Fibroblast of skin of right quadriceps (primary cell): Measurements from ENCODE around the gene WNT10A.
"Not testable (repeated sequence)": the region's sequence is repeated elsewhere in the genome, so short reads cannot be mapped to it uniquely, and the experiment has no call there.

Experiments
- DNase-seq: peaks from one replicate; pipeline ENCODE4 v3.0.0-alpha.2; 2013

Gene WNT10A

GRCh38 chr2:218880102-218880858 lies at the start of gene WNT10A:
Gene WNT10A, plus strand, starts transcription at chr2:218880852. Its CDS starts 144 bp downstream, at chr2:218880996.
- no peak for DNase-seq

GRCh38 chr2:218831378-218831990 lies 49.2 kb upstream of the WNT10A start, which contains the start of gene PRKAG3:
Gene PRKAG3, minus strand, starts transcription at chr2:218831803.
- no peak for DNase-seq

GRCh38 chr2:218832081-218832480 lies 48.6 kb upstream of the WNT10A start:
- no peak for DNase-seq

- DNase-seq, result no peak
Measured at GRCh38 chr2:218832520-218832919, 48.1 kb upstream of the WNT10A start.

GRCh38 chr2:218833023-218833609 lies 47.5 kb upstream of the WNT10A start:
- DNase-seq, result no peak

- DNase-seq, result no peak
Measured at GRCh38 chr2:218834685-218835084, 46.0 kb upstream of the WNT10A start.

GRCh38 chr2:218837495-218837894 lies 43.2 kb upstream of the WNT10A start:
- DNase-seq, result no peak

GRCh38 chr2:218839430-218839829 lies 41.2 kb upstream of the WNT10A start:
- DNase-seq, result peak; percentile 58

- DNase-seq, result no peak
Measured at GRCh38 chr2:218839888-218840287, 40.8 kb upstream of the WNT10A start.

- DNase-seq, result not testable (repeated sequence)
Measured at GRCh38 chr2:218844334-218844733, 36.3 kb upstream of the WNT10A start.

GRCh38 chr2:218846963-218847362 lies 33.7 kb upstream of the WNT10A start:
- not testable (repeated sequence) for DNase-seq

GRCh38 chr2:218849721-218850120 lies 30.9 kb upstream of the WNT10A start:
- DNase-seq, result no peak

GRCh38 chr2:218850796-218851195 lies 29.9 kb upstream of the WNT10A start:
- no peak for DNase-seq

- DNase-seq, result no peak
Measured at GRCh38 chr2:218851286-218851685, 29.4 kb upstream of the WNT10A start.

- peak; percentile 50 for DNase-seq
Measured at GRCh38 chr2:218852911-218853667, 27.6 kb upstream of the WNT10A start.

GRCh38 chr2:218853766-218854165 lies 26.9 kb upstream of the WNT10A start:
- peak; percentile 52 for DNase-seq

GRCh38 chr2:218854860-218855259 lies 25.8 kb upstream of the WNT10A start:
- DNase-seq, result no peak

GRCh38 chr2:218855305-218856166 lies 25.1 kb upstream of the WNT10A start:
- no peak for DNase-seq

- DNase-seq, result no peak
Measured at GRCh38 chr2:218856167-218856895, 24.3 kb upstream of the WNT10A start.

- no peak for DNase-seq
Measured at GRCh38 chr2:218856896-218857243, 23.8 kb upstream of the WNT10A start.

- DNase-seq, result peak; percentile 41
Measured at GRCh38 chr2:218857371-218858137, 23.1 kb upstream of the WNT10A start.
